HEK293 (cell line): Measurements from ENCODE around the gene ZEB2.
A peak's percentile ranks its signal among the peaks of the same experiment; 100 is the strongest.

Source experiments
- CTCF ChIA-PET: fragments of 350-600 bp; formaldehyde crosslinking; extraction: SDS; loops from one replicate; lab custom pipeline; 2021; ENCODE audit warnings: antibody characterized with exemption; lab: Yijun Ruan, JAX
- POLR2A ChIA-PET: fragments of 300-600 bp; formaldehyde crosslinking; extraction: SDS; loops from one replicate; lab custom pipeline; 2020; ENCODE audit warnings: antibody characterized with exemption, inconsistent platforms; lab: Yijun Ruan, JAX
- H3K27ac ChIP-seq: fragments of 200-500 bp; sonication (Bioruptor generic); 2 replicates; pipeline ENCODE4 v1.5.1; 2014; ENCODE audit warnings: low read depth, low read length, control low read depth, inconsistent platforms; ENCODE audit errors: extremely low read depth
- H3K36me3 ChIP-seq, 2 experiments: fragments of 200-500 bp in 1 of 2; sonication (Bioruptor generic) in 1 of 2; 1 replicate in 1 of 2; 2 replicates in 1 of 2; pipeline ENCODE4 v1.5.1; 2014 to 2017; ENCODE audit warnings: inconsistent platforms in 2 of 2, low read length in 2 of 2; ENCODE audit not compliant: control insufficient read depth in 2 of 2, insufficient read depth in 1 of 2
- H3K4me1 ChIP-seq: fragments of 200-500 bp; sonication (Bioruptor generic); 2 replicates; pipeline ENCODE4 v1.5.1; 2014; ENCODE audit warnings: mild to moderate bottlenecking, low read length, inconsistent platforms; ENCODE audit not compliant: control insufficient read depth, insufficient read depth
- H3K4me3 ChIP-seq: 2 replicates; pipeline ENCODE4 v1.5.1; 2011; ENCODE audit warnings: low read depth, mild to moderate bottlenecking, control low read depth, low read length, moderate library complexity
- H3K9me3 ChIP-seq: fragments of 200-500 bp; sonication (Bioruptor generic); 2 replicates; pipeline ENCODE4 v1.5.1; 2014; ENCODE audit warnings: low read depth, low read length, inconsistent platforms; ENCODE audit not compliant: control insufficient read depth, insufficient read depth
- HOXC10 ChIP-seq: sonication (generic); formaldehyde crosslinking; IDR thresholded peaks from 2 replicates; pipeline ENCODE4 v1.8.1; 2023; ENCODE audit warnings: mild to moderate bottlenecking, missing genetic modification reagents
- INSM2 ChIP-seq: fragments of 450-650 bp; formaldehyde crosslinking; IDR thresholded peaks from 2 replicates; pipeline ENCODE4 v1.5.1; 2016; ENCODE audit warnings: missing biosample characterization, missing genetic modification characterization
- MZF1 ChIP-seq: fragments of 450-650 bp; formaldehyde crosslinking; IDR thresholded peaks from 2 replicates; pipeline ENCODE4 v1.5.1; 2017; ENCODE audit warnings: missing biosample characterization, missing genetic modification characterization, borderline replicate concordance
- REPIN1 ChIP-seq: fragments of 450-650 bp; formaldehyde crosslinking; IDR thresholded peaks from 2 replicates; pipeline ENCODE4 v1.5.1; 2017; ENCODE audit warnings: missing biosample characterization, missing genetic modification characterization, low read depth
- SETDB1 ChIP-seq: IDR thresholded peaks from one replicate; pipeline ENCODE4 v1.6.1; 2017; ENCODE audit warnings: mild to moderate bottlenecking, low read length, moderate library complexity, mixed read lengths; ENCODE audit not compliant: insufficient read length
- SP2 ChIP-seq: fragments of 450-650 bp; formaldehyde crosslinking; IDR thresholded peaks from 2 replicates; pipeline ENCODE4 v1.5.1; 2016; ENCODE audit warnings: missing biosample characterization, missing genetic modification characterization
- ZBTB20 ChIP-seq: fragments of 450-650 bp; formaldehyde crosslinking; IDR thresholded peaks from 2 replicates; pipeline ENCODE4 v1.5.1; 2016; ENCODE audit warnings: missing biosample characterization, missing genetic modification characterization
- ZBTB44 ChIP-seq: fragments of 450-650 bp; IDR thresholded peaks from 2 replicates; pipeline ENCODE4 v1.5.1; 2018; ENCODE audit warnings: missing biosample characterization, mild to moderate bottlenecking, missing genetic modification characterization
- ZFP3 ChIP-seq: fragments of 450-650 bp; formaldehyde crosslinking; IDR thresholded peaks from 2 replicates; pipeline ENCODE4 v1.5.1; 2016; ENCODE audit warnings: low read depth, missing biosample characterization, missing genetic modification characterization
- ZFP41 ChIP-seq: fragments of 450-650 bp; formaldehyde crosslinking; IDR thresholded peaks from 2 replicates; pipeline ENCODE4 v1.5.1; 2016; ENCODE audit warnings: missing biosample characterization, missing genetic modification characterization, borderline replicate concordance
- ZFP69B ChIP-seq: fragments of 450-650 bp; formaldehyde crosslinking; IDR thresholded peaks from 2 replicates; pipeline ENCODE4 v1.5.1; 2016; ENCODE audit warnings: missing biosample characterization, missing genetic modification characterization
- ZNF239 ChIP-seq: fragments of 450-650 bp; formaldehyde crosslinking; IDR thresholded peaks from 2 replicates; pipeline ENCODE4 v1.5.1; 2016; ENCODE audit warnings: missing biosample characterization, missing genetic modification characterization
- ZNF311 ChIP-seq: fragments of 450-650 bp; formaldehyde crosslinking; IDR thresholded peaks from 2 replicates; pipeline ENCODE4 v1.5.1; 2017; ENCODE audit warnings: missing biosample characterization, missing genetic modification characterization, borderline replicate concordance
- ZNF530 ChIP-seq: fragments of 450-650 bp; formaldehyde crosslinking; IDR thresholded peaks from 2 replicates; pipeline ENCODE4 v1.5.1; 2016; ENCODE audit warnings: low read depth, missing biosample characterization, missing genetic modification characterization
- ZNF544 ChIP-seq: fragments of 450-650 bp; formaldehyde crosslinking; IDR thresholded peaks from 2 replicates; pipeline ENCODE4 v1.5.0; 2017; ENCODE audit warnings: missing biosample characterization, missing genetic modification characterization
- ZNF549 ChIP-seq: fragments of 450-650 bp; IDR thresholded peaks from 2 replicates; pipeline ENCODE4 v1.5.1; 2018; ENCODE audit warnings: missing biosample characterization, missing genetic modification characterization, mild to moderate bottlenecking, inconsistent platforms, moderate library complexity
- ZNF596 ChIP-seq: fragments of 450-650 bp; IDR thresholded peaks from 2 replicates; pipeline ENCODE4 v1.5.0; 2018; ENCODE audit warnings: missing biosample characterization, mild to moderate bottlenecking, missing genetic modification characterization, moderate library complexity
- ZNF623 ChIP-seq: fragments of 450-650 bp; formaldehyde crosslinking; IDR thresholded peaks from 2 replicates; pipeline ENCODE4 v1.5.1; 2016; ENCODE audit warnings: missing biosample characterization, missing genetic modification characterization
- ZNF785 ChIP-seq: fragments of 450-650 bp; formaldehyde crosslinking; IDR thresholded peaks from 2 replicates; pipeline ENCODE4 v1.5.1; 2016; ENCODE audit warnings: missing biosample characterization, missing genetic modification characterization
- TF ChIP-seq, protein P1 (sequence below): fragments of 450-650 bp; formaldehyde crosslinking; IDR thresholded peaks from 2 replicates; pipeline ENCODE4 v1.5.1; 2017; ENCODE audit warnings: missing biosample characterization, missing genetic modification characterization
- TF ChIP-seq, protein P2 (sequence below): fragments of 450-650 bp; formaldehyde crosslinking; IDR thresholded peaks from 2 replicates; pipeline ENCODE4 v1.5.1; 2016; ENCODE audit warnings: missing biosample characterization, missing genetic modification characterization
- TF ChIP-seq, protein P3 (sequence below): fragments of 450-650 bp; formaldehyde crosslinking; IDR thresholded peaks from 2 replicates; pipeline ENCODE4 v1.5.1; 2017; ENCODE audit warnings: missing biosample characterization, missing genetic modification characterization
- TF ChIP-seq, protein P4 (sequence below): fragments of 450-650 bp; formaldehyde crosslinking; IDR thresholded peaks from 2 replicates; pipeline ENCODE4 v1.5.1; 2017; ENCODE audit warnings: missing biosample characterization, missing genetic modification characterization

Gene ZEB2

GRCh38 chr2:144502369-144502768, 17.6 kb downstream of the ZEB2 start:
- CTCF ChIA-PET = no interaction called here
- Histone ChIP-seq H3K4me3 (no peak overlapping the region), H3K27ac (no peak overlapping the region), H3K9me3 (no peaks in the 10 kb centered on the region), H3K4me1 (peaks cover 34% of the 10 kb centered on the region), H3K36me3 (peaks cover 0 to 2% of the 10 kb centered on the region in 2 experiments; a peak in 1 of 3 replicates)
- POLR2A ChIA-PET = no interaction called here
- TF ChIP-seq, protein P1, sequence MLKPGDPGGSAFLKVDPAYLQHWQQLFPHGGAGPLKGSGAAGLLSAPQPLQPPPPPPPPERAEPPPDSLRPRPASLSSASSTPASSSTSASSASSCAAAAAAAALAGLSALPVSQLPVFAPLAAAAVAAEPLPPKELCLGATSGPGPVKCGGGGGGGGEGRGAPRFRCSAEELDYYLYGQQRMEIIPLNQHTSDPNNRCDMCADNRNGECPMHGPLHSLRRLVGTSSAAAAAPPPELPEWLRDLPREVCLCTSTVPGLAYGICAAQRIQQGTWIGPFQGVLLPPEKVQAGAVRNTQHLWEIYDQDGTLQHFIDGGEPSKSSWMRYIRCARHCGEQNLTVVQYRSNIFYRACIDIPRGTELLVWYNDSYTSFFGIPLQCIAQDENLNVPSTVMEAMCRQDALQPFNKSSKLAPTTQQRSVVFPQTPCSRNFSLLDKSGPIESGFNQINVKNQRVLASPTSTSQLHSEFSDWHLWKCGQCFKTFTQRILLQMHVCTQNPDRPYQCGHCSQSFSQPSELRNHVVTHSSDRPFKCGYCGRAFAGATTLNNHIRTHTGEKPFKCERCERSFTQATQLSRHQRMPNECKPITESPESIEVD (tag by site-specific recombination) = peak; percentile 36; the same call in 1 of the 2 replicates
- TF ChIP-seq, protein P2, sequence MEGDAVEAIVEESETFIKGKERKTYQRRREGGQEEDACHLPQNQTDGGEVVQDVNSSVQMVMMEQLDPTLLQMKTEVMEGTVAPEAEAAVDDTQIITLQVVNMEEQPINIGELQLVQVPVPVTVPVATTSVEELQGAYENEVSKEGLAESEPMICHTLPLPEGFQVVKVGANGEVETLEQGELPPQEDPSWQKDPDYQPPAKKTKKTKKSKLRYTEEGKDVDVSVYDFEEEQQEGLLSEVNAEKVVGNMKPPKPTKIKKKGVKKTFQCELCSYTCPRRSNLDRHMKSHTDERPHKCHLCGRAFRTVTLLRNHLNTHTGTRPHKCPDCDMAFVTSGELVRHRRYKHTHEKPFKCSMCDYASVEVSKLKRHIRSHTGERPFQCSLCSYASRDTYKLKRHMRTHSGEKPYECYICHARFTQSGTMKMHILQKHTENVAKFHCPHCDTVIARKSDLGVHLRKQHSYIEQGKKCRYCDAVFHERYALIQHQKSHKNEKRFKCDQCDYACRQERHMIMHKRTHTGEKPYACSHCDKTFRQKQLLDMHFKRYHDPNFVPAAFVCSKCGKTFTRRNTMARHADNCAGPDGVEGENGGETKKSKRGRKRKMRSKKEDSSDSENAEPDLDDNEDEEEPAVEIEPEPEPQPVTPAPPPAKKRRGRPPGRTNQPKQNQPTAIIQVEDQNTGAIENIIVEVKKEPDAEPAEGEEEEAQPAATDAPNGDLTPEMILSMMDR = no peak

GRCh38 chr2:144501627-144502026, 18.3 kb downstream of the ZEB2 start:
- CTCF ChIA-PET = no interaction called here
- POLR2A ChIA-PET = no interaction called here

GRCh38 chr2:144501118-144501517, 18.8 kb downstream of the ZEB2 start:
- CTCF ChIA-PET = interaction anchor here (0.7 kb wide), 1 partner anchor 218 kb away, joined by 4 read pairs; no protein-coding TSS in a partner anchor
- TF ChIP-seq ZNF785 (no peak), ZNF239 (tag by site-specific recombination) (no peak), ZNF549 (no peak), ZNF530 (tag by site-specific recombination) (no peak), ZFP69B (tag by site-specific recombination) (no peak), HOXC10 (CRISPR knock-in tag) (no peak), SETDB1 (no peak), ZNF596 (tag by site-specific recombination) (no peak), INSM2 (tag by site-specific recombination) (no peak), ZBTB20 (tag by site-specific recombination) (no peak)
- TF ChIP-seq, protein P3, sequence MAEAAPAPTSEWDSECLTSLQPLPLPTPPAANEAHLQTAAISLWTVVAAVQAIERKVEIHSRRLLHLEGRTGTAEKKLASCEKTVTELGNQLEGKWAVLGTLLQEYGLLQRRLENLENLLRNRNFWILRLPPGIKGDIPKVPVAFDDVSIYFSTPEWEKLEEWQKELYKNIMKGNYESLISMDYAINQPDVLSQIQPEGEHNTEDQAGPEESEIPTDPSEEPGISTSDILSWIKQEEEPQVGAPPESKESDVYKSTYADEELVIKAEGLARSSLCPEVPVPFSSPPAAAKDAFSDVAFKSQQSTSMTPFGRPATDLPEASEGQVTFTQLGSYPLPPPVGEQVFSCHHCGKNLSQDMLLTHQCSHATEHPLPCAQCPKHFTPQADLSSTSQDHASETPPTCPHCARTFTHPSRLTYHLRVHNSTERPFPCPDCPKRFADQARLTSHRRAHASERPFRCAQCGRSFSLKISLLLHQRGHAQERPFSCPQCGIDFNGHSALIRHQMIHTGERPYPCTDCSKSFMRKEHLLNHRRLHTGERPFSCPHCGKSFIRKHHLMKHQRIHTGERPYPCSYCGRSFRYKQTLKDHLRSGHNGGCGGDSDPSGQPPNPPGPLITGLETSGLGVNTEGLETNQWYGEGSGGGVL (tag by site-specific recombination) = no peak
- TF ChIP-seq, protein P4, sequence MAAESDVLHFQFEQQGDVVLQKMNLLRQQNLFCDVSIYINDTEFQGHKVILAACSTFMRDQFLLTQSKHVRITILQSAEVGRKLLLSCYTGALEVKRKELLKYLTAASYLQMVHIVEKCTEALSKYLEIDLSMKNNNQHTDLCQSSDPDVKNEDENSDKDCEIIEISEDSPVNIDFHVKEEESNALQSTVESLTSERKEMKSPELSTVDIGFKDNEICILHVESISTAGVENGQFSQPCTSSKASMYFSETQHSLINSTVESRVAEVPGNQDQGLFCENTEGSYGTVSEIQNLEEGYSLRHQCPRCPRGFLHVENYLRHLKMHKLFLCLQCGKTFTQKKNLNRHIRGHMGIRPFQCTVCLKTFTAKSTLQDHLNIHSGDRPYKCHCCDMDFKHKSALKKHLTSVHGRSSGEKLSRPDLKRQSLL = no peak

More at GRCh38 chr2:144501627-144502026, 18.3 kb downstream of the ZEB2 start:
- H3K9me3 ChIP-seq = no peaks in the 10 kb centered on the region
- no peak for TF ChIP-seq ZNF544 (tag by site-specific recombination)
- TF ChIP-seq ZFP41 (tag by site-specific recombination) = no peak
- no peak for TF ChIP-seq REPIN1
- TF ChIP-seq MZF1 (tag by site-specific recombination) = no peak
- no peak for TF ChIP-seq ZNF311 (tag by site-specific recombination)
- no peak for TF ChIP-seq ZNF623 (tag by site-specific recombination)
- no peak for TF ChIP-seq SP2
- no peak for TF ChIP-seq ZBTB44 (tag by site-specific recombination)
- TF ChIP-seq ZFP3 (tag by site-specific recombination) = no peak
- H3K4me1 ChIP-seq = peaks cover 37% of the 10 kb centered on the region
- H3K4me3 ChIP-seq = no peak overlapping the region
- H3K36me3 ChIP-seq = peaks cover 0 to 2% of the 10 kb centered on the region in 2 experiments; a peak in 1 of 3 replicates
- no peak overlapping the region for H3K27ac ChIP-seq

More at GRCh38 chr2:144501118-144501517, 18.8 kb downstream of the ZEB2 start:
- no peak overlapping the region for H3K4me3 ChIP-seq
- peaks cover 34% of the 10 kb centered on the region for H3K4me1 ChIP-seq
- H3K36me3 ChIP-seq = peaks cover 0 to 2% of the 10 kb centered on the region in 2 experiments; a peak in 1 of 3 replicates
- no peak overlapping the region for H3K27ac ChIP-seq
- H3K9me3 ChIP-seq = no peaks in the 10 kb centered on the region
- POLR2A ChIA-PET = no interaction called here
